K562 (cell line): ENCODE measurements around the gene SMOC2. TPM values are rescaled to one million over a fixed set of nuclear protein-coding genes. Genes with fewer than 3 reads are reported as not detected.

Source experiments
- ATAC-seq: fragments of 200-7000 bp; cut with Tn5 transposase; 3 replicates; pipeline ENCODE4 v1.9.1; 2020; ENCODE audit warnings: moderate library complexity
- BruUV-seq: library from RNA; stranded (reverse); fragments of 400-500 nt; replicated peaks from 2 replicates; lab custom pipeline; 2021; lab: Mats Ljungman, UMichigan
- CTCF ChIA-PET: fragments of 300-600 bp; formaldehyde crosslinking; extraction: SDS; loops from one replicate; lab custom pipeline; 2021; ENCODE audit warnings: low intra/inter-chr PET ratio; lab: Yijun Ruan, JAX
- POLR2A ChIA-PET: fragments of 300-600, 350-650 bp; sonication (Branson Sonifier 250); formaldehyde crosslinking; extraction: SDS; loops from one replicate; lab custom pipeline; 2021; ENCODE audit warnings: antibody characterized with exemption, inconsistent platforms; lab: Yijun Ruan, JAX
- DNase-seq, 4 experiments: peaks; one replicate each; pipeline versions ENCODE4 v3.0.0 to v3.0.0-alpha.2; 2011 to 2018; ENCODE audit warnings: low spot score in 3 of 4, mixed read lengths in 3 of 4; ENCODE audit errors: extremely low read depth in 1 of 4
- FAIRE-seq: peaks from 2 replicates; lab custom pipeline; 2011; peaks lifted over from hg19 to GRCh38; lab: Jason Lieb, UNC
- H2AFZ ChIP-seq: 2 replicates; pipeline ENCODE4 v1.6.0; 2011; ENCODE audit warnings: low read depth, low read length, control low read depth, inconsistent platforms
- H3K27ac ChIP-seq: fragments of 200-600 bp; 3 replicates; pipeline ENCODE4 v1.8.0; 2011; ENCODE audit warnings: low read depth, mild to moderate bottlenecking, control low read depth, inconsistent platforms, low read length, moderate library complexity, mixed read lengths; ENCODE audit errors: extremely low read depth
- H3K27me3 ChIP-seq, 2 experiments: fragments of 300-600 bp in 1 of 2; 2 replicates in 1 of 2; 3 replicates in 1 of 2; pipeline versions ENCODE4 v1.6.0 to v1.8.0; 2011; ENCODE audit warnings: inconsistent platforms in 2 of 2, low read length in 2 of 2, mild to moderate bottlenecking in 1 of 2, mixed read lengths in 1 of 2, moderate library complexity in 1 of 2; ENCODE audit not compliant: control insufficient read depth in 2 of 2, insufficient read depth in 2 of 2
- H3K36me3 ChIP-seq: fragments of 300-600 bp; 3 replicates; pipeline ENCODE4 v1.8.0; 2011; ENCODE audit warnings: mild to moderate bottlenecking, low read length, inconsistent platforms; ENCODE audit not compliant: control insufficient read depth, insufficient read depth
- H3K4me1 ChIP-seq, 2 experiments: fragments of 200-600 bp in 1 of 2; replicated peaks in 1 of 2; 2 replicates in 1 of 2; 3 replicates in 1 of 2; pipeline versions ENCODE4 v1.5.1 to v1.8.0; 2011; ENCODE audit warnings: inconsistent platforms in 2 of 2, low read length in 2 of 2, mild to moderate bottlenecking in 1 of 2, mixed read lengths in 1 of 2, moderate library complexity in 1 of 2; ENCODE audit not compliant: control insufficient read depth in 2 of 2, insufficient read depth in 2 of 2
- H3K4me2 ChIP-seq: 2 replicates; pipeline ENCODE4 v1.6.1; 2011; ENCODE audit warnings: low read length, control low read depth, inconsistent platforms, mixed read lengths; ENCODE audit not compliant: insufficient read depth
- H3K4me3 ChIP-seq: fragments of 200-600 bp; sonication (generic), shearing (Covaris generic); 2 replicates; pipeline ENCODE4 v1.5.1; 2016; ENCODE audit warnings: control low read depth, inconsistent platforms
- H3K79me2 ChIP-seq: fragments of 200-600 bp; 3 replicates; pipeline ENCODE4 v1.8.0; 2011; ENCODE audit warnings: low read length, inconsistent platforms; ENCODE audit not compliant: control insufficient read depth, insufficient read depth
- H3K9ac ChIP-seq, 2 experiments: 2 replicates each; pipeline versions ENCODE4 v1.6.0 to v1.6.1; 2011; ENCODE audit warnings: low read depth in 2 of 2, low read length in 2 of 2, control low read depth in 1 of 2, inconsistent platforms in 1 of 2, mild to moderate bottlenecking in 1 of 2, mixed read lengths in 1 of 2; ENCODE audit not compliant: insufficient read depth in 1 of 2
- H3K9me1 ChIP-seq: one replicate; pipeline ENCODE4 v1.6.0; 2011; ENCODE audit warnings: inconsistent platforms, mild to moderate bottlenecking, low read length, moderate library complexity; ENCODE audit not compliant: control insufficient read depth, insufficient read depth
- H3K9me3 ChIP-seq: replicated peaks from 2 replicates; pipeline ENCODE4 v1.5.1; 2011; ENCODE audit warnings: low read depth, low read length, inconsistent platforms; ENCODE audit not compliant: control insufficient read depth, insufficient read depth
- H4K20me1 ChIP-seq: replicated peaks from 2 replicates; pipeline ENCODE4 v1.6.1; 2011; ENCODE audit warnings: low read length, inconsistent platforms, mixed read lengths; ENCODE audit not compliant: control insufficient read depth, insufficient read depth
- KDM5B ChIP-seq: fragments of 200-600 bp; sonication (generic); IDR thresholded peaks from 2 replicates; pipeline ENCODE4 v1.6.1; 2012; ENCODE audit warnings: low read depth, mild to moderate bottlenecking, moderate library complexity, low read length, control low read depth, inconsistent platforms; ENCODE audit not compliant: insufficient replicate concordance
- MTA2 ChIP-seq: fragments of 450-650 bp; IDR thresholded peaks from 2 replicates; pipeline ENCODE4 v1.6.1; 2016; ENCODE audit warnings: low read depth
- ZNF347 ChIP-seq: fragments of 450-650 bp; formaldehyde crosslinking; IDR thresholded peaks from 2 replicates; pipeline ENCODE4 v1.4.0; 2020; ENCODE audit warnings: low read depth, mild to moderate bottlenecking, moderate library complexity
- WGBS: fragments of 100-300 bp; shearing (Covaris generic); methylation state at CpG from one replicate; pipeline ENCODE4 v1.1.6; 2016; ENCODE audit warnings: low coverage, mixed read lengths; ENCODE audit not compliant: insufficient coverage; ENCODE audit errors: missing lambda C conversion rate; 5-methylcytosine and 5-hydroxymethylcytosine counted together
- in situ Hi-C: fragments of 300-500 bp; cut with MboI; formaldehyde crosslinking; loops from 4 replicates; pipeline ENCODE4 v1.15.0; 2018; ENCODE audit warnings: inconsistent platforms, mixed read lengths
- intact Hi-C: fragments of 100-400 bp; cut with micrococcal nuclease; formaldehyde crosslinking; loops from 2 replicates; pipeline ENCODE4 v1.14.2; 2022
- polyA plus RNA-seq, 8 experiments: library from polyadenylated mRNA; depleted of rRNA in 4 of 8; stranded (reverse) in 5 of 8; unstranded in 3 of 8; fragments of >200 nt; fragmentation: Nextera tagmentation in 2 of 8; fragmentation: Illumina TruSeq in 1 of 8; extraction: Ambion mirVana in 2 of 8; extraction: Trizol in 1 of 8; gene quantifications; 2 replicates each; pipeline versions ENCODE4 v1.2.1 to v1.2.3, GENCODE V29; 2011 to 2014; ENCODE audit warnings: inconsistent platforms in 1 of 8, missing spikeins in 1 of 8
- total RNA-seq, 7 experiments: library from RNA; depleted of rRNA in 6 of 7; stranded (reverse); fragments of >200 nt in 6 of 7; fragmentation: Illumina TruSeq in 2 of 7; extraction: Trizol in 2 of 7; gene quantifications; 2 replicates each; pipeline versions ENCODE4 v1.2.1 to v1.2.3, GENCODE V29; 2011 to 2021; ENCODE audit warnings: low replicate concordance in 1 of 7
- TF ChIP-seq, protein P1 (sequence below): sonication (generic); formaldehyde crosslinking; IDR thresholded peaks from 2 replicates; pipeline ENCODE4 v1.8.1; 2022; ENCODE audit warnings: missing genetic modification reagents
- TF ChIP-seq, protein P2 (sequence below): sonication (generic); formaldehyde crosslinking; IDR thresholded peaks from 2 replicates; pipeline ENCODE4 v1.8.1; 2023; ENCODE audit warnings: mild to moderate bottlenecking, missing genetic modification reagents
- TF ChIP-seq, protein P3 (sequence below): fragments of 450-650 bp; IDR thresholded peaks from 2 replicates; pipeline ENCODE4 v1.6.1; 2016; ENCODE audit warnings: mild to moderate bottlenecking, moderate library complexity
- TF ChIP-seq, protein P4 (sequence below): sonication (generic); formaldehyde crosslinking; IDR thresholded peaks from 2 replicates; pipeline ENCODE4 v1.9.0; 2022; ENCODE audit warnings: mild to moderate bottlenecking, missing genetic modification reagents

SMOC2 gene
- total and polyA plus RNA-seq, 9 of the 15 experiments (the other 6 are each of a cell fraction or from before 2014, with no cell fraction given): 0.45 to 2.3 (median 1.1) TPM

DNA sequence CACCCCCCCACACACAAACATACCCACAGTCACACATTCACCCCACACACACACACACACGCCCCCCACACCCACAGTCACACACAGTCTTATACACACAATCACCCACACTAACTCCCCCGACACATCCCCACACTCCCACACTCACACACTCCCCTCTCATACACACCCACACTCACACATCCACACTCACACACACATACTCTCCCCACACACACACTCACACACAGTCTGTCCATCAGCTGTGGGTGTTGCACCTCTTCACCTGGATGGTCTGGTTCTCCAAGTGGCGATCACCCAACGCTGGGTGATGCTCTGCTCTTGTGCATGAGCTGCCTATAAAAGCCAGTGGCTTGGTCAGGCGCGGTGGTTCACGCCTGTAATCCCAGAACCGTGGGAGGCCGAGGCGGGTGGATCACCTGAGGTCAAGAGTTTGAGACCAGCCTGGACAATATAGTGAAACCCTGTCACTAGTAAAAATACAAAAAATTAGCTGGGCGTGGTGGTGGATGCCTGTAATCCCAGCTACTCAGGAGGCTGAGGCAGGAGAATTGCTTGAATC, 158.9 kb downstream of the SMOC2 start:
- BruUV-seq: no TSS peak
- in situ Hi-C loops (no loop called here), intact Hi-C loops (no loop called here)
- Histone ChIP-seq H3K9ac (no peak overlapping the region), H3K4me2 (no peak overlapping the region), H3K9me1 (no peaks in the 10 kb centered on the region), H3K9me3 (no peaks in the 10 kb centered on the region), H2AFZ (no peak overlapping the region), H3K79me2 (no peaks in the 10 kb centered on the region), H3K4me1 (no peaks in the 10 kb centered on the region), H3K4me3 (no peak overlapping the region), H3K27ac (no peak overlapping the region), H3K27me3 (peaks cover 5 to 17% of the 10 kb centered on the region in 2 experiments; a peak in 4 of 5 replicates), H4K20me1 (no peaks in the 10 kb centered on the region), H3K36me3 (no peaks in the 10 kb centered on the region)
- FAIRE-seq (no peak), ATAC-seq (no peak), DNase-seq (no peak)
- ChIA-PET CTCF (no interaction called here), POLR2A (interaction anchor here (0.8 kb wide), 1 partner anchor 36 kb away, joined by 3 read pairs; no protein-coding TSS in a partner anchor)
- WGBS: 10% methylated on average over 11 of the region's 11 CpGs
- TF ChIP-seq, protein P1, sequence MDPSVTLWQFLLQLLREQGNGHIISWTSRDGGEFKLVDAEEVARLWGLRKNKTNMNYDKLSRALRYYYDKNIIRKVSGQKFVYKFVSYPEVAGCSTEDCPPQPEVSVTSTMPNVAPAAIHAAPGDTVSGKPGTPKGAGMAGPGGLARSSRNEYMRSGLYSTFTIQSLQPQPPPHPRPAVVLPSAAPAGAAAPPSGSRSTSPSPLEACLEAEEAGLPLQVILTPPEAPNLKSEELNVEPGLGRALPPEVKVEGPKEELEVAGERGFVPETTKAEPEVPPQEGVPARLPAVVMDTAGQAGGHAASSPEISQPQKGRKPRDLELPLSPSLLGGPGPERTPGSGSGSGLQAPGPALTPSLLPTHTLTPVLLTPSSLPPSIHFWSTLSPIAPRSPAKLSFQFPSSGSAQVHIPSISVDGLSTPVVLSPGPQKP: no peak
- TF ChIP-seq ZNF347 (CRISPR knock-in tag) (no peak), KDM5B (no peak), MTA2 (no peak)
- TF ChIP-seq, protein P2, sequence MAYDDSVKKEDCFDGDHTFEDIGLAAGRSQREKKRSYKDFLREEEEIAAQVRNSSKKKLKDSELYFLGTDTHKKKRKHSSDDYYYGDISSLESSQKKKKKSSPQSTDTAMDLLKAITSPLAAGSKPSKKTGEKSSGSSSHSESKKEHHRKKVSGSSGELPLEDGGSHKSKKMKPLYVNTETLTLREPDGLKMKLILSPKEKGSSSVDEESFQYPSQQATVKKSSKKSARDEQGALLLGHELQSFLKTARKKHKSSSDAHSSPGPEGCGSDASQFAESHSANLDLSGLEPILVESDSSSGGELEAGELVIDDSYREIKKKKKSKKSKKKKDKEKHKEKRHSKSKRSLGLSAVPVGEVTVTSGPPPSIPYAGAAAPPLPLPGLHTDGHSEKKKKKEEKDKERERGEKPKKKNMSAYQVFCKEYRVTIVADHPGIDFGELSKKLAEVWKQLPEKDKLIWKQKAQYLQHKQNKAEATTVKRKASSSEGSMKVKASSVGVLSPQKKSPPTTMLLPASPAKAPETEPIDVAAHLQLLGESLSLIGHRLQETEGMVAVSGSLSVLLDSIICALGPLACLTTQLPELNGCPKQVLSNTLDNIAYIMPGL (CRISPR knock-in tag): no peak
- TF ChIP-seq, protein P3, sequence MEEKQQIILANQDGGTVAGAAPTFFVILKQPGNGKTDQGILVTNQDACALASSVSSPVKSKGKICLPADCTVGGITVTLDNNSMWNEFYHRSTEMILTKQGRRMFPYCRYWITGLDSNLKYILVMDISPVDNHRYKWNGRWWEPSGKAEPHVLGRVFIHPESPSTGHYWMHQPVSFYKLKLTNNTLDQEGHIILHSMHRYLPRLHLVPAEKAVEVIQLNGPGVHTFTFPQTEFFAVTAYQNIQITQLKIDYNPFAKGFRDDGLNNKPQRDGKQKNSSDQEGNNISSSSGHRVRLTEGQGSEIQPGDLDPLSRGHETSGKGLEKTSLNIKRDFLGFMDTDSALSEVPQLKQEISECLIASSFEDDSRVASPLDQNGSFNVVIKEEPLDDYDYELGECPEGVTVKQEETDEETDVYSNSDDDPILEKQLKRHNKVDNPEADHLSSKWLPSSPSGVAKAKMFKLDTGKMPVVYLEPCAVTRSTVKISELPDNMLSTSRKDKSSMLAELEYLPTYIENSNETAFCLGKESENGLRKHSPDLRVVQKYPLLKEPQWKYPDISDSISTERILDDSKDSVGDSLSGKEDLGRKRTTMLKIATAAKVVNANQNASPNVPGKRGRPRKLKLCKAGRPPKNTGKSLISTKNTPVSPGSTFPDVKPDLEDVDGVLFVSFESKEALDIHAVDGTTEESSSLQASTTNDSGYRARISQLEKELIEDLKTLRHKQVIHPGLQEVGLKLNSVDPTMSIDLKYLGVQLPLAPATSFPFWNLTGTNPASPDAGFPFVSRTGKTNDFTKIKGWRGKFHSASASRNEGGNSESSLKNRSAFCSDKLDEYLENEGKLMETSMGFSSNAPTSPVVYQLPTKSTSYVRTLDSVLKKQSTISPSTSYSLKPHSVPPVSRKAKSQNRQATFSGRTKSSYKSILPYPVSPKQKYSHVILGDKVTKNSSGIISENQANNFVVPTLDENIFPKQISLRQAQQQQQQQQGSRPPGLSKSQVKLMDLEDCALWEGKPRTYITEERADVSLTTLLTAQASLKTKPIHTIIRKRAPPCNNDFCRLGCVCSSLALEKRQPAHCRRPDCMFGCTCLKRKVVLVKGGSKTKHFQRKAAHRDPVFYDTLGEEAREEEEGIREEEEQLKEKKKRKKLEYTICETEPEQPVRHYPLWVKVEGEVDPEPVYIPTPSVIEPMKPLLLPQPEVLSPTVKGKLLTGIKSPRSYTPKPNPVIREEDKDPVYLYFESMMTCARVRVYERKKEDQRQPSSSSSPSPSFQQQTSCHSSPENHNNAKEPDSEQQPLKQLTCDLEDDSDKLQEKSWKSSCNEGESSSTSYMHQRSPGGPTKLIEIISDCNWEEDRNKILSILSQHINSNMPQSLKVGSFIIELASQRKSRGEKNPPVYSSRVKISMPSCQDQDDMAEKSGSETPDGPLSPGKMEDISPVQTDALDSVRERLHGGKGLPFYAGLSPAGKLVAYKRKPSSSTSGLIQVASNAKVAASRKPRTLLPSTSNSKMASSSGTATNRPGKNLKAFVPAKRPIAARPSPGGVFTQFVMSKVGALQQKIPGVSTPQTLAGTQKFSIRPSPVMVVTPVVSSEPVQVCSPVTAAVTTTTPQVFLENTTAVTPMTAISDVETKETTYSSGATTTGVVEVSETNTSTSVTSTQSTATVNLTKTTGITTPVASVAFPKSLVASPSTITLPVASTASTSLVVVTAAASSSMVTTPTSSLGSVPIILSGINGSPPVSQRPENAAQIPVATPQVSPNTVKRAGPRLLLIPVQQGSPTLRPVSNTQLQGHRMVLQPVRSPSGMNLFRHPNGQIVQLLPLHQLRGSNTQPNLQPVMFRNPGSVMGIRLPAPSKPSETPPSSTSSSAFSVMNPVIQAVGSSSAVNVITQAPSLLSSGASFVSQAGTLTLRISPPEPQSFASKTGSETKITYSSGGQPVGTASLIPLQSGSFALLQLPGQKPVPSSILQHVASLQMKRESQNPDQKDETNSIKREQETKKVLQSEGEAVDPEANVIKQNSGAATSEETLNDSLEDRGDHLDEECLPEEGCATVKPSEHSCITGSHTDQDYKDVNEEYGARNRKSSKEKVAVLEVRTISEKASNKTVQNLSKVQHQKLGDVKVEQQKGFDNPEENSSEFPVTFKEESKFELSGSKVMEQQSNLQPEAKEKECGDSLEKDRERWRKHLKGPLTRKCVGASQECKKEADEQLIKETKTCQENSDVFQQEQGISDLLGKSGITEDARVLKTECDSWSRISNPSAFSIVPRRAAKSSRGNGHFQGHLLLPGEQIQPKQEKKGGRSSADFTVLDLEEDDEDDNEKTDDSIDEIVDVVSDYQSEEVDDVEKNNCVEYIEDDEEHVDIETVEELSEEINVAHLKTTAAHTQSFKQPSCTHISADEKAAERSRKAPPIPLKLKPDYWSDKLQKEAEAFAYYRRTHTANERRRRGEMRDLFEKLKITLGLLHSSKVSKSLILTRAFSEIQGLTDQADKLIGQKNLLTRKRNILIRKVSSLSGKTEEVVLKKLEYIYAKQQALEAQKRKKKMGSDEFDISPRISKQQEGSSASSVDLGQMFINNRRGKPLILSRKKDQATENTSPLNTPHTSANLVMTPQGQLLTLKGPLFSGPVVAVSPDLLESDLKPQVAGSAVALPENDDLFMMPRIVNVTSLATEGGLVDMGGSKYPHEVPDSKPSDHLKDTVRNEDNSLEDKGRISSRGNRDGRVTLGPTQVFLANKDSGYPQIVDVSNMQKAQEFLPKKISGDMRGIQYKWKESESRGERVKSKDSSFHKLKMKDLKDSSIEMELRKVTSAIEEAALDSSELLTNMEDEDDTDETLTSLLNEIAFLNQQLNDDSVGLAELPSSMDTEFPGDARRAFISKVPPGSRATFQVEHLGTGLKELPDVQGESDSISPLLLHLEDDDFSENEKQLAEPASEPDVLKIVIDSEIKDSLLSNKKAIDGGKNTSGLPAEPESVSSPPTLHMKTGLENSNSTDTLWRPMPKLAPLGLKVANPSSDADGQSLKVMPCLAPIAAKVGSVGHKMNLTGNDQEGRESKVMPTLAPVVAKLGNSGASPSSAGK: no peak
- TF ChIP-seq, protein P4, sequence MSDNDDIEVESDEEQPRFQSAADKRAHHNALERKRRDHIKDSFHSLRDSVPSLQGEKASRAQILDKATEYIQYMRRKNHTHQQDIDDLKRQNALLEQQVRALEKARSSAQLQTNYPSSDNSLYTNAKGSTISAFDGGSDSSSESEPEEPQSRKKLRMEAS (CRISPR knock-in tag): no peak
